HL-60 (cell line): Measurements from ENCODE around the gene COLQ.

Experiments
- GABPA ChIP-seq: IDR thresholded peaks from 2 replicates; pipeline ENCODE4 v1.6.1; 2012; ENCODE audit warnings: low read depth
- POLR2AphosphoS5 ChIP-seq: IDR thresholded peaks from 2 replicates; pipeline ENCODE4 v1.6.1; 2012; ENCODE audit warnings: low read depth
- SPI1 ChIP-seq: IDR thresholded peaks from 2 replicates; pipeline ENCODE4 v1.6.1; 2012; ENCODE audit warnings: low read depth, mild to moderate bottlenecking, borderline replicate concordance
- TF ChIP-seq, protein P1 (sequence below): IDR thresholded peaks from one replicate; pipeline ENCODE4 v1.5.1; 2011; ENCODE audit warnings: low read length, control low read depth, inconsistent platforms; ENCODE audit not compliant: insufficient read depth
- TF ChIP-seq, protein P2 (sequence below): IDR thresholded peaks from 2 replicates; pipeline ENCODE4 v1.6.1; 2012; ENCODE audit warnings: low read depth; ENCODE audit not compliant: insufficient replicate concordance

DNA sequence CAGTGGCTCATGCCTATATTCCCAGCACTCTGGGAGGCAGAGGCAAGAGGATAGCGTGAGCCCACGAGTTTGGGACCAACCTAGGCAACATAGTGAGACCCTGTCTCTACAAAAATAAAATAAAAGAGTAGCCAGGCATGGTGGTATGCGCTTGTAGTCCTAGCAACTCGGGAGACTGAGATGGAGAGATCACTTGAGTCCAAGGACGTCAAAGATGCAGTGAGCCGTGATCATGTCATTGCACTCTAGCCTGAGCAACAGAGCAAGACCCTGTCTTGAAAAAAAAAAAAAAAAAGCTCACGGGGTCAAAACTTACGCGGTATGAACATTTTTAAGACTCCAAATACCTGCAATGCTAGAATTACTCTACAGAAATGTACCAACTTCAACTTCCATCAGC is 37.1 kb upstream of the COLQ start:
- TF ChIP-seq, protein P1, sequence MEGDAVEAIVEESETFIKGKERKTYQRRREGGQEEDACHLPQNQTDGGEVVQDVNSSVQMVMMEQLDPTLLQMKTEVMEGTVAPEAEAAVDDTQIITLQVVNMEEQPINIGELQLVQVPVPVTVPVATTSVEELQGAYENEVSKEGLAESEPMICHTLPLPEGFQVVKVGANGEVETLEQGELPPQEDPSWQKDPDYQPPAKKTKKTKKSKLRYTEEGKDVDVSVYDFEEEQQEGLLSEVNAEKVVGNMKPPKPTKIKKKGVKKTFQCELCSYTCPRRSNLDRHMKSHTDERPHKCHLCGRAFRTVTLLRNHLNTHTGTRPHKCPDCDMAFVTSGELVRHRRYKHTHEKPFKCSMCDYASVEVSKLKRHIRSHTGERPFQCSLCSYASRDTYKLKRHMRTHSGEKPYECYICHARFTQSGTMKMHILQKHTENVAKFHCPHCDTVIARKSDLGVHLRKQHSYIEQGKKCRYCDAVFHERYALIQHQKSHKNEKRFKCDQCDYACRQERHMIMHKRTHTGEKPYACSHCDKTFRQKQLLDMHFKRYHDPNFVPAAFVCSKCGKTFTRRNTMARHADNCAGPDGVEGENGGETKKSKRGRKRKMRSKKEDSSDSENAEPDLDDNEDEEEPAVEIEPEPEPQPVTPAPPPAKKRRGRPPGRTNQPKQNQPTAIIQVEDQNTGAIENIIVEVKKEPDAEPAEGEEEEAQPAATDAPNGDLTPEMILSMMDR, result no peak
- TF ChIP-seq POLR2AphosphoS5 (no peak), GABPA (no peak), SPI1 (no peak)
- TF ChIP-seq, protein P2, sequence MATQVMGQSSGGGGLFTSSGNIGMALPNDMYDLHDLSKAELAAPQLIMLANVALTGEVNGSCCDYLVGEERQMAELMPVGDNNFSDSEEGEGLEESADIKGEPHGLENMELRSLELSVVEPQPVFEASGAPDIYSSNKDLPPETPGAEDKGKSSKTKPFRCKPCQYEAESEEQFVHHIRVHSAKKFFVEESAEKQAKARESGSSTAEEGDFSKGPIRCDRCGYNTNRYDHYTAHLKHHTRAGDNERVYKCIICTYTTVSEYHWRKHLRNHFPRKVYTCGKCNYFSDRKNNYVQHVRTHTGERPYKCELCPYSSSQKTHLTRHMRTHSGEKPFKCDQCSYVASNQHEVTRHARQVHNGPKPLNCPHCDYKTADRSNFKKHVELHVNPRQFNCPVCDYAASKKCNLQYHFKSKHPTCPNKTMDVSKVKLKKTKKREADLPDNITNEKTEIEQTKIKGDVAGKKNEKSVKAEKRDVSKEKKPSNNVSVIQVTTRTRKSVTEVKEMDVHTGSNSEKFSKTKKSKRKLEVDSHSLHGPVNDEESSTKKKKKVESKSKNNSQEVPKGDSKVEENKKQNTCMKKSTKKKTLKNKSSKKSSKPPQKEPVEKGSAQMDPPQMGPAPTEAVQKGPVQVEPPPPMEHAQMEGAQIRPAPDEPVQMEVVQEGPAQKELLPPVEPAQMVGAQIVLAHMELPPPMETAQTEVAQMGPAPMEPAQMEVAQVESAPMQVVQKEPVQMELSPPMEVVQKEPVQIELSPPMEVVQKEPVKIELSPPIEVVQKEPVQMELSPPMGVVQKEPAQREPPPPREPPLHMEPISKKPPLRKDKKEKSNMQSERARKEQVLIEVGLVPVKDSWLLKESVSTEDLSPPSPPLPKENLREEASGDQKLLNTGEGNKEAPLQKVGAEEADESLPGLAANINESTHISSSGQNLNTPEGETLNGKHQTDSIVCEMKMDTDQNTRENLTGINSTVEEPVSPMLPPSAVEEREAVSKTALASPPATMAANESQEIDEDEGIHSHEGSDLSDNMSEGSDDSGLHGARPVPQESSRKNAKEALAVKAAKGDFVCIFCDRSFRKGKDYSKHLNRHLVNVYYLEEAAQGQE, result no peak
